Right ventricle myocardium inferior (tissue), 1 donor: ENCODE data around the gene VSIG8. TPM values are rescaled to one million over a fixed set of nuclear protein-coding genes. Genes with fewer than 3 reads are reported as not detected.

Experiments used
- ATAC-seq: fragments of 200-7000 bp; cut with Tn5 transposase; one replicate; pipeline ENCODE4 v1.9.1; 2020; ENCODE audit warnings: mild to moderate bottlenecking, moderate library complexity
- DNase-seq: peaks from one replicate; pipeline ENCODE4 v3.0.0; 2021; ENCODE audit errors: missing footprints
- intact Hi-C: fragments of 100-400 bp; cut with DNase I; formaldehyde crosslinking; loops from one replicate; pipeline ENCODE4 v1.11.0; 2022
- total RNA-seq: library from RNA; stranded (reverse); fragmentation: NEBNext Ultra II Directional; extraction: Animal tissue kit (Norgen Biotek cat#: 25700); gene quantifications from one replicate; pipeline ENCODE4 v1.2.1, GENCODE V29; 2021
- donor health status: DM: no; HTN: yes; CAD: no; lungs with severe emphysema.

Gene VSIG8
- total RNA-seq, 1 donor from 2014 or later: not detected

DNA sequence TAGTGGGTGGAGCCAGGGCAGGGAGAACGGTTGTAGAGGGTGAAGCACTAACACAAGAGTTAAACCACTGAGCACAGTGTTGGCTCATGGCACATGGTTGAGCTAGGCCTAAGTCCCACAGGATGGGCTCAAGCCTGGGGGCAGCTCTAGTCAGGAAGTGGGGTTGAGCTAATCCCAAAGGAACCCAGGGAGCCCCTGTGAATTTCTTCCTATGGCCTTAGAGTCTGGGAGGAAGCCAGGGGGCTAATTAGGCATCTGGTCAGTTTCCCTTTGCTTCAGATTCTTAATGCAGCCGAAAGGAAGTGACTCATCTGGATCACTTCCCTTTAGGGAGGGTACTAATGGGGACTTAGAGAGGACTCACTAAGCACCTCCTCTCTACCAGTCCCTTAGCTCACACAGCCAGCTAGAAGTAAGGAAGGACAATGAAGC, 27.4 kb upstream of the VSIG8 start:
- DNase-seq: no peak
- intact Hi-C loops: loop anchor here (2.0 to 5.0 kb wide), 2 partner anchors 35 to 37 kb away; partner anchors contain the start of gene TAGLN2

DNA sequence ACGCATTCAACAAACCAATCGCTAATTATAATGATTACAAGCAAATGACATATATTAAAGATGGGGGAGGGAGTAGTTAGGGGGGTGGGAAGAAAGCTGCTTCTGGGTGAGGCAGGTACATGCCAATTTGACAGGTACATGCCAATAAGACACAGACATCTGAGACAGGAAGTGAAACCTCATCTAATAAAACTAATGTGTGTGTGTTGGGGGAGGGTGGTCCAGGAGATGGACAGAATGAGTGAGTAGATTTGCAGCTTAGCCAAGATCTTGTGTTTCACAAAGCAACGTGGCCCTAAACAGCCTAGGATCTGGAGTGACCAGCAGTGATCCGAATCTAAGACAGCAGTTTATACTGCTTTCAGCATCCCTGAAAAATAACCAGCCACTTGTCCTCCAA, 26.7 kb upstream of the VSIG8 start:
- no peak for ATAC-seq
- intact Hi-C loops: no loop called here
- no peak for DNase-seq

More for the DNA sequence above, 27.4 kb upstream of the VSIG8 start:
- ATAC-seq: peak; percentile 90

DNA sequence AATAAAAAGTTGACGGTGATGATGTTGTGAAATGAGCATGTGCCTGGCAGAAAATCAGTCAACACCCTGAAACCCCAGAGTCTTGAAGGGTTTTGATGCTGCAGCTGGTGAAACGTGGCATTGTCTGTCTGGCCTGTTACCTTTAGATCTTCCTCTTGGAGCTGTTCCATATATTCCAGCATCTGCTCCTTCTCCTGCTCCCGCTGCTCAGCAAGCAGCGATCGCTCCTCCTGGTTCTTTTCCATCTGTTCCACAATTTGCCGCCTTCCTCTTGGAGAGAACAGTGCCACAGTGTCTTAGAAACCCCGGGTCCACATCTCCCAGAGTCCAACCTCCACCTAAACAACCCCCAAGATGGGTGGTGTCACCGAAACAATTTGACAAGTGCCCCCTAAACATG, 21.8 kb upstream of the VSIG8 start:
- no peak for DNase-seq
- intact Hi-C loops: no loop called here
- ATAC-seq: no peak

DNA sequence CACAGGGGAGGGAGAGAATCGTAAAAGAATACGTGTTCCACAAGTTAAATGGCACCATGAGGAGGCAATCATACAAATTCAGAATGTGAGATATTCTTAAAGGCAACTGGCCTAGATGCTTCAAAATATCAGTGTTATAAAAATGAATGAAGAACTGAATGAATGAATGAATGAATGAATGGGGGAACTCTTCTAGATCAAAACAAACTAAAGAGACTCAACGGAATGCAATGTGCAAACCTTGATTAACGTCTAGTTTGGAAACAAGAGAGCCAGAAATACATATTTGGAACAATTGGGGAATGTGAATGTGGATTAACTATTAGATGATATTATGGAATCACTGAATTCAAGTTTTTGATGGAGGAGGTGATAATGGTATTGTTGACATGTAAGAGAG, 20.7 kb upstream of the VSIG8 start:
- DNase-seq: no peak
- ATAC-seq: no peak
- intact Hi-C loops: no loop called here

DNA sequence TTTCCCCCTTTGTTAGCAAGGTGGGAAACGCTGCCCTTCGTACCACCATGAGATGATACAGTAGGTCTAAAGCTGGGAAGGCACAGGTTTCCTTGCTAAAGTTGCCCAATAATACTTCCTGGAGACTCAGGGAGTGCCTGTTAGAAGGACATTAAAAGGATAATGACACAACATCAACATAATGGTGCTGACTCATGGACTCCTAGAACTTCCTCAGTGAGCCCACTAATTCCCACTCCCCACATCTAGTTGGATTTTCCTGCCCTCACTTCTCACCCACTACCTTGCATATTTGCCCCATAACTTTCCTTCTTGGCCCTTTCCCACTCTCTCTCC, 20.0 kb upstream of the VSIG8 start:
- no peak for ATAC-seq
- DNase-seq: no peak
- intact Hi-C loops: no loop called here

DNA sequence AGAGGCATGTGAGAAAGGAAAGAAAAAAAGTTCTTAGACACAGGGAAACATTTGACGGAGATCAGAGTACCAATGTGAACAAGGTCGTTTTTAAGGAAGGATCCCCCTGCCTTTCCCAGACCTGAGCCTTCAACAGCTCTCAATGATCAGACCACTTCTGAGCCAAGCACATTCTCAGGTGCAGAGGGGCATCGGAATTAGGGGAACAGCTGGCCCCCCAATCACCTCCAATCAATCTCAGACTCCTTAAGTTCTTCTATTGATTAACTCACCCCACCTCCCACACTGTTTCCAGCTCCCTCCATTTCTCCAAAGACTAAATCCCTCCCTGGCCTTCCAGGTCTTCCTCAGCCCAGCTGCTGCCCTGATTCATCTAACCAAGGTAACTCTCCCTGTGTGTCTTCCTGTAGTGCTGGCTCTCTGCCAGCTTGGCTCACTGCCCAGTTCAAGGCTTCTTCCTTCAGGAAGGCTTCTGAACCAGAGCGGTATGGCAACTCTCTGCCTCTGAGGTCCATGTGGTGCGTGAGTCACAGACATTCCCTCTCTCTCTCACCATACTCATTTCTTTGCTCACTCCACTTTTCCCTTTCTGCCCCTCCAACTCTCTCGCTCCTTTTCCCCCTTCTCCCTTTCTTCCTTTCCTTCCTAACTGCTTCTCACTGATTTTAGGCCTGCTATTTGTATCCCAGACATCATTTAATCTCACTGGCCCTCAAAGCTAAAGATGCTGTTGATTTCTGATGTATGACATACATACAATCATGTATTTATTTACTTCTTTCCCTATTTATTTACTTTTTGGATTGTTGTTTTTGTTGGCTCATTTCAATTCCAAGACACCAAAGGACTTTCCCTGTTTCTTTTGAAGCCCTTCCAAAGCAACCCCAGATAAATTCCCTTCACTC, 19.4 kb upstream of the VSIG8 start:
- DNase-seq (peak; percentile 83), ATAC-seq (no peak)
- intact Hi-C loops: no loop called here

DNA sequence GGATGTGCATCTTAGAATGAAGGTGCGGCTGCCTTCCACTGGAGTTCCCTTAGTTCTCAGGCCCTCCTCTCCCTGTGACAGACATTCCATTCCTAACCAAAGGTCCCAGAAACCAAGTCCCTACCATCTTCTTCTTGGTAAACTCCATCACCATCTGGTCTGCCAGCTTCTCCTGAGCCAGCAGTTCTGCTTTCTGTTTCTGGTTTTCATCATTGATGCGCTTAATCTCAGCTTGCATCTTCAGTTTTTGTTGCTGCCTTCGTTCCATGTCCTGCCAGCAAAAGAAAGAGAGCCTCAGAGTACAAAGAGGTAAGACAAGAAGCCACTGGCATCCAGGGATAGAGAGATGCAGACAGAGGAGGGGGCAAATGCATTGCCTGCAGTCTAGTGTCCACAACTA, 18.0 kb upstream of the VSIG8 start:
- intact Hi-C loops: no loop called here
- ATAC-seq (no peak), DNase-seq (no peak)

DNA sequence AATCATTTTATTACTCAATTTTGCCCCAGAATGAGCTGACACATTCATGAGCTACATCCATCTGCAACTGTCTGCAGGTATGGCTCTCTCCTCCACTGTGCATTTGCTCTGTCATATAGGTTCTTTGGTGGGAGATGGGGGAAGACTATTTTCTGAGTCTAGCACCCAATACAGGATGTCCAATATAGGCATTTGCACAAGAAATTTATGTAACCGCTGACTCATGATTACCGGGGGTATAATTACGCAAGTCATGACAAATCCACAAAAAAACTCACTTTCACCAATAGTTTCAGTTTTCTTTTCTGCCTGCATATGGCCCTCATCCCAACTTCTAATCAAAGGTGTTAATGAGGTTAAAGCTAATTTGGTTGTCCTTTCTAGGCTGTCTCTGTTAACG, 17.5 kb upstream of the VSIG8 start:
- ATAC-seq (no peak), DNase-seq (no peak)
- intact Hi-C loops: no loop called here

DNA sequence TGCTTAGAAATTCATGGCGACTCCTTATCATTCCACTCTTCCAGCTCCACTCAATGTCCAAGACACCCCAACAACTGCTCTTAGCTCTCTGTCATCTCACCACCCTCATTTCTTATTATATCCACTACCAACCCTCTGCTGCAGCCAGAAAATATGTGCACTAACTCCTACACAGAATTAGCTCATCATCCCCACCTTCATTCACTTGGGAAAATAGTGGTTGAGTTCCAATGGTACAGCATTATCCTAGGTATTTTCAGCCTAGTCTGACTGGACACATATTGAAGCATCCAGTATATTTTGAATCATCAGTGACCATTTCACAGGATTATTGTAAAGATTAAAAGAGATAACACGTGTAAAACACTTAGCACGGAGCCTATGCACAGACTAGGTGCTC, 16.7 kb upstream of the VSIG8 start:
- ATAC-seq (no peak), DNase-seq (no peak)
- intact Hi-C loops: no loop called here

DNA sequence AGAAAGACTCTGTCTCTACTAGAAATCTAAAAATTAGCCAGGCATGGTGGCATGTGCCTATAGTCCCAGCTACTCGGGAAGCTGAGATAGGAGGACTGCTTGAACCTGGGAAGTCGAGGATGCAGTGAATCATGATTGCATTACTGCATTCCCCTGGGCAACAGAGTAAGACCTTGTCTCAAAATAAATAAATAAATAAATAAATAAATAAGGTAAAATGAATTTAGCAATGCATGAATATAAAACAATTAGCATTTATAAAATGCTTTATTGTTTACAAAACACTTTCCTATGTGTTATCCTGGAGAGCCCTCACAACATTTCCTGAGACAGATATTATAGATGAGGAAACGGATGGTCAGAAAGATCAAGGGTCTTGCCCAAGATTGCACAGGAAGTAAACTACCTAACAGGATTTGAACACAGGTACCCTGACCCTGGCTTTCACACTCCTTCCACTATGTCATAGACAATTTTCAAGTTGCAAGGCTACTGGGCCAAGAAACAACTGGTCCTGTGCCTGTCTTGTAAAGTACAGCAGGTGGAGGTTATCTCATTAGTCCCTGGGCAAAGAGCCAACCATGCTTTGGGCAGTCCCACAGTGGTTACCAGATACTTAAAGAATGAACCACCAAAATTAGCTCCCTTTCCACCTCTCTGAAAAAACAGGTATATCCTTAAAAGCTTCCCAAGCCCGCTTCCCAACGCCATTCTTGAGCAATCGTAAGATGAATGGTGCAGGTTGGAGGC, 15.4 kb upstream of the VSIG8 start:
- no peak for DNase-seq
- no peak for ATAC-seq
- intact Hi-C loops: no loop called here

DNA sequence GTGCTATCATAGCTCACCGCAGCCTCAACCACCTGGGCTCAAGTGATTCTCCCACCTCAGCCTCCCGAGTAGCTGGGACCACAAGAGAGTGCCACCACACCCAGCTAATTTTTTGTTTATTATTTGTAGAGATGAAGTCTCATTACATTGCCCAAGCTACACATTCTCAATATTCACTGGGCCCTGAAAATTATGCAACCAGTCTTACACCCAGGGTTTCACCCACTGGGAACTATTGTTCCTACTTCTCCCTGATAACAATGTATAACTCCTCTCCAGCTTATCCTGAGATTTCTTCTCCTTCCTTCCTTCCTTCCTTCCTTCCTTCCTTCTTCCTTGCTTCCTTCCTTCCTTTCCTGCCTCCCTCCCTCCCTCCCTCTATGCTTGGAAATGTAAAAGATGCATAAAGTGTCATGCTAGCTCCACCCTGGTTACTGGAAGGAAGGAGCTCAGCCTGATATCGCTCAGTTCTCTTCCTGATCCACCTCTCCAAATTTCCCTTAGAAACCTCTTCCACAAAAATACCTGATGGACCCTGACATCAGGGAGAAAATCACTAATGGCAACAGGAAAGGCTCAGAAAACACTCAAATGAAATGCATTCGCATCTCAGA, 11.2 kb upstream of the VSIG8 start:
- intact Hi-C loops: no loop called here
- ATAC-seq: no peak

DNA sequence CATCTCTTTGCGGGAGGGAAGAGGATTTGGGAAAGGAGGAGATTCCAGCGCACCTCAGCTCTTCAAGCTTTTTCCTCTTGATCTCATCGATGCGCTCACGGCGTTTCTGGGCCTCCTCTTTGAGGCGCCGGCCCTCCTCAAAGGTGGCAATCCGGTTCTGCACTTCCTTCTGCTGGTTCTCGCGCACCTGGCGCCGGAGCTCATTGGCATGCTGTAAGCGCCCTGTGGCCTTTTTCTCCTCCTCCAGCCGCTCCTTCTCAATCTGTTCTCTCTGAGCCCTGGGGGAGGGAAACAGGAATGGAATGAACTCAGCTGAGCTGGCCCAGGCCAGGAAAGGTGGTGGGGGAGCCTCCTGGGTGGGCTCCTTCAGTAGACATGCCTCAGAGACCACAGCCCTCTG, 10.4 kb upstream of the VSIG8 start:
- DNase-seq: no peak
- no peak for ATAC-seq
- intact Hi-C loops: no loop called here

More for the DNA sequence above, 11.2 kb upstream of the VSIG8 start:
- DNase-seq: no peak

DNA sequence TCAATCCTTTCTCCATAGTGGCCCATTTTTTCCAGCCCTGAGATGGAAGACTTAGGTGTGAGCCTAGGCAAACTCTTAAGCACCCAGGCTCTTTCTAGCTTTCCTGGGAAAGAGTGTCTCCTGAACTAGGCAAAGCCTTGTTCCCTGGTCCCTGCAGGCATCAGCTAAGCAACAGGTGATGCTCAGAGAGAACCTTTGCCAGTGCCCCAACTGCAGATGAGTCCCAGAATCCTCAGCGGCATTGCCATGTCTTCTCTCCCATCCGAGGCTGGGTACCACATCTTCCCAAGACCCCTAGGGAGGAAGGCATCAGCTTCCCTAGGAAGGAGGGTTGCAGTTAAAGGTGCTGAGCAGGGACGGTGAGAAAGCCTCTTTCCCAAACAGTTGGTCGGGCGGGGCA, 8.2 kb upstream of the VSIG8 start:
- no peak for DNase-seq
- ATAC-seq: no peak
- intact Hi-C loops: no loop called here

DNA sequence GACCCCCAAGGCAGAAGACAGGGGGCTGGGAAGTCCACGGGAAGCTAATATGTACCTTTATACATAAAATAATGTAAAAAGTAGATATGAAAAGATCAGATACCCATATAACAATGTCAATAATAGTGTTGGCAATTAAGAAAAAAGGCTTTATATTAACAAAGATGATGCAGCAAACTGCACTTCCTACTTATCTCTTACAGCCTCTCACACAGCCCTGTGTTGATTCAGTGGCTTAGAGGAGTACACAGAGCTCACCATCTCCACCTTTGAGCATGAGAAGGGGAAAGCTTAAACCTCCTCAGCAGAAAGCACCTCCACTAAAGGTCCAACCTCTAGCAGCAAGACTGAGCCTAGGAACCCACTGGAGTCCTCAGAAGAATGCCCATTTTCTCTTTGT, 7.2 kb upstream of the VSIG8 start:
- DNase-seq: no peak
- ATAC-seq: no peak
- intact Hi-C loops: no loop called here

DNA sequence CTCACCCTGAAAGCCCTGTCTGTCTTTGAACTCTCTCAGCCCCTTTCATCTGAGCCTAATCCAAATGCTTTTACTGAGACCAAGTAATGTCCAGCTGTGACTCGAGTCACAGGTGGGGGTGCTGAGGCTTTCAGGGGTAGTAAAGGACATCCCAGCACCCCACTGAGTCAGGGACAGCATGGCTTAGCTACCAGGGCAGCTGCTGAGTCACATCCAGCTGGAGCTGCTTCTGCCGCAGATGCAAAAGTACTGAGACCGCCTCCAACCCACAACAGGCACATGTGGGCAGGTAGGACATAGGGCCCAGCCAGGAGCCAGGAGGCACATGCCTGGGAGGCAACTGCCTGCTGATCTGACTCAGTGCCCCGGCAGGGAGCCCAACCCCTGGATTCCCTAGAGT, 6.7 kb upstream of the VSIG8 start:
- ATAC-seq: no peak
- DNase-seq: no peak
- intact Hi-C loops: no loop called here

DNA sequence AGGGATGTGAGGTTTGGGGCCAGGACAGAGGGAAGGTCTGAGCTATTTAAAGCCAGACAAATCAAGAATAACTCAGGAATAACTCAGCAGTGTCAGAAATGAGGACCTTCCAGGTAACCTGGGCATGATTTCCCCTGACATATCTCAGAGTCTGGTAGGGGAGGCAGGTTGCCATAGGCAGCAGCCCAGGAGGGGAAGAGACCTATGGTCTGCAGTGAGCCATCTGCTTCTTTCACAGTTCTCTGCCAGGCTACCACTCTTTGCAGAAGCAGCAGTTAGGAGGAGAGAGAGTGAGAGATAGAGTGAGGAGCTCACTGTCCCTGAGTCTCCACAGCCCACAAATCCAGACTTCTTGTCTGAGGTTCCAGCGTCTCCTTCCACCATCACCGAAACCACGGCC, 6.3 kb upstream of the VSIG8 start:
- intact Hi-C loops: no loop called here

DNA sequence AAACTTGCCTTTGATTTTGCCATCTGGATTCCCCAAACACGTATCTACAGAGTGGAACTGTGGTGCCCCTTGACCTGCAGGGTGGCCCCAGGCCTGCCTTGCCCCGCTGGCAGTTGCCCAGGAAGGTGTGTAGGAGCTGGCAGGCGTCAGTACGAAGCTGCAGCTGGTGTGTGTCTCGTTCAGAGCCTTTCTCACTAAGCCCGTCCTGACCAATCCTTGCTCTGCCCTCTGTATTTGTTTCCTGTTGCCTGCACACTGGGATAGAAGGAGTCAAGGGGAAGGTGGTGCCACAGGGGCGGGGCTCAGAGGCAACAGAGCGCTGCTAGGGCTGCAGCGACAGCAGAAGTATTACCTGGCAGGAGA, 5.2 kb upstream of the VSIG8 start:
- intact Hi-C loops: no loop called here
- ATAC-seq (peak; percentile 69), DNase-seq (no peak)

More for the DNA sequence above, 6.3 kb upstream of the VSIG8 start:
- ATAC-seq (no peak), DNase-seq (no peak)

DNA sequence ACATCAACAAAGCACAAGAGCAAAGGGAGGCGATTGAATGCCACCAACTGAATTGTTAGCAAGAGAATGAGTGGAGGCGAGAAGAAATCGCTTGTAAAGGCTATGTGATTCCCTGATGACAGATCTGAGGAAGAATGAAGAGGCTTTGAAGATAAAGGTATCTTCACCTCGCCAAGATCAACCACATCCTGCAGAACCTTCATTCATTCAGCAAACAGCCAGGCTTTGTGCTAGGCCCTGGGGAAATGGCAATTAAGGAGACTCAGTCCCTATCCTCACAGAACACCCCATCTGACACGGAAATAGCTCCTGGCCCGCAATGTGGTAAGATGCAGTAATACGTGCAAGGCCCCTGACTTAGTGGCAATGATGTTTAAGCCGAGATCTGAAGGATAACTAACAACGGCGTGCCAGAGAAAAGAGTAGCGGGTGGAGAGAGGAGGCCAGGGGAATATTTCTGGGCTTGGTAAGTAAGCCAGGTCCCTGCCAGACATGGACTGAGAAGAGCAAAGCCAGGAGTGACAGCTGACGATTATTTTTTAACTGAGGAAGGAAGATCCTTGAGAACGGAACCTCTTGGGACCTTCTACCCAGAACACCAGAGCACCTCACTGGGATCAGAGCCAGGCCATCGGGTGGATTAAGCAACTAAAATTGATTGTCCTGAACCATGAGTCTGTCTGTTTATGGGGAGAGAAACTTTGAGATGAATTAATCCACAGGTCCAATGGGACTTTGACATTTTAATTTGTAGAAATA, 4.6 kb upstream of the VSIG8 start:
- intact Hi-C loops: no loop called here
- DNase-seq (no peak), ATAC-seq (no peak)

DNA sequence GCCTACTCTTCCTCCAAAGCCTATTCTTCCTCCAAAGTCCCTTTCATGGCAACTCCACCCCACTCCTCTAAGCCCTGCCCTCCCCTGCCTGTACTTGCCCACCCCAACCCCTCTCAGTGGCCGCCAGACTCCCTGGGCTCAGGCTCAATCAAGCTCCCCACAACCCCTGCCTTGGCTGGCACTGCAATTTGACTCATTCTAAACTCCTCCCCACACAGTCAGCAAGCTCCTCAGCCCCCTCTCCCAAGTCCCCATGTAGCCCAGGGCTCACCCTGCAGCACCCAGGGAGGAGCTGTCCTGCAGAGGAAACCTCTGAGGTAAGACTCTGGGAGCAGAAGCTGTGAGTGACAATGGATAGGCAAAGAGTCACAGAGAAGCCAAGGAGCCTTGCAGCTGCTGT, 3.6 kb upstream of the VSIG8 start:
- ATAC-seq (no peak), DNase-seq (no peak)
- intact Hi-C loops: no loop called here
